Panc1 (cell line): ENCODE measurements around the gene ASCC2.

Experiments used
- POLR2AphosphoS5 ChIP-seq: IDR thresholded peaks from 2 replicates; pipeline ENCODE4 v1.6.1; 2012; ENCODE audit warnings: mild to moderate bottlenecking, low read depth, low read length, moderate library complexity
- REST ChIP-seq, 2 experiments: IDR thresholded peaks; 2 replicates each; pipeline ENCODE4 v1.6.1; 2011 to 2012; ENCODE audit warnings: low read depth in 2 of 2, control low read depth in 1 of 2, low read length in 1 of 2, mild to moderate bottlenecking in 1 of 2, moderate library complexity in 1 of 2; ENCODE audit not compliant: insufficient read depth in 1 of 2
- SIN3A ChIP-seq: IDR thresholded peaks from 2 replicates; pipeline ENCODE4 v1.6.1; 2012; ENCODE audit warnings: low read depth, mild to moderate bottlenecking, low read length, moderate library complexity, borderline replicate concordance; ENCODE audit not compliant: insufficient read depth
- TF ChIP-seq, protein P1 (sequence below): fragments of 450-650 bp; IDR thresholded peaks from 2 replicates; pipeline ENCODE4 v1.5.1; 2017; ENCODE audit warnings: mild to moderate bottlenecking

- TF ChIP-seq, protein P1, sequence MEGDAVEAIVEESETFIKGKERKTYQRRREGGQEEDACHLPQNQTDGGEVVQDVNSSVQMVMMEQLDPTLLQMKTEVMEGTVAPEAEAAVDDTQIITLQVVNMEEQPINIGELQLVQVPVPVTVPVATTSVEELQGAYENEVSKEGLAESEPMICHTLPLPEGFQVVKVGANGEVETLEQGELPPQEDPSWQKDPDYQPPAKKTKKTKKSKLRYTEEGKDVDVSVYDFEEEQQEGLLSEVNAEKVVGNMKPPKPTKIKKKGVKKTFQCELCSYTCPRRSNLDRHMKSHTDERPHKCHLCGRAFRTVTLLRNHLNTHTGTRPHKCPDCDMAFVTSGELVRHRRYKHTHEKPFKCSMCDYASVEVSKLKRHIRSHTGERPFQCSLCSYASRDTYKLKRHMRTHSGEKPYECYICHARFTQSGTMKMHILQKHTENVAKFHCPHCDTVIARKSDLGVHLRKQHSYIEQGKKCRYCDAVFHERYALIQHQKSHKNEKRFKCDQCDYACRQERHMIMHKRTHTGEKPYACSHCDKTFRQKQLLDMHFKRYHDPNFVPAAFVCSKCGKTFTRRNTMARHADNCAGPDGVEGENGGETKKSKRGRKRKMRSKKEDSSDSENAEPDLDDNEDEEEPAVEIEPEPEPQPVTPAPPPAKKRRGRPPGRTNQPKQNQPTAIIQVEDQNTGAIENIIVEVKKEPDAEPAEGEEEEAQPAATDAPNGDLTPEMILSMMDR = no peak
- TF ChIP-seq POLR2AphosphoS5 (no peak), REST (IDR thresholded peaks at IDR 0.05; ENCODE audit: insufficient read depth in 1 of 2, low read depth in 2 of 2, low read length in 1 of 2) (no peak), SIN3A (no peak)
Observed at GRCh38 chr22:29740216-29740615, 97.9 kb downstream of the ASCC2 start.
